NB4 (cell line): Measurements from ENCODE around the gene CYB561.

Source experiments
- DNase-seq: peaks from one replicate; pipeline ENCODE4 v3.0.0; 2010; ENCODE audit warnings: low read depth
- H3K4me3 ChIP-seq: one replicate; pipeline ENCODE4 v1.5.1; 2011; ENCODE audit warnings: mild to moderate bottlenecking, low read depth, low read length, moderate library complexity
- MYC ChIP-seq: IDR thresholded peaks from 2 replicates; pipeline ENCODE4 v1.6.1; 2011; ENCODE audit warnings: low read depth, low read length
- POLR2A ChIP-seq: IDR thresholded peaks from 2 replicates; pipeline ENCODE4 v1.6.1; 2011; ENCODE audit warnings: mild to moderate bottlenecking; ENCODE audit not compliant: insufficient read length; ENCODE audit errors: extremely low read depth
- TF ChIP-seq, protein P1 (sequence below): IDR thresholded peaks from 2 replicates; pipeline ENCODE4 v1.6.1; 2011; ENCODE audit warnings: low read depth, low read length
- TF ChIP-seq, protein P2 (sequence below): IDR thresholded peaks from one replicate; pipeline ENCODE4 v1.5.1; 2012; ENCODE audit warnings: low read depth, low read length

CYB561 gene

GRCh38 chr17:63434951-63435571, 11.0 kb downstream of the CYB561 start:
- TF ChIP-seq, protein P1, sequence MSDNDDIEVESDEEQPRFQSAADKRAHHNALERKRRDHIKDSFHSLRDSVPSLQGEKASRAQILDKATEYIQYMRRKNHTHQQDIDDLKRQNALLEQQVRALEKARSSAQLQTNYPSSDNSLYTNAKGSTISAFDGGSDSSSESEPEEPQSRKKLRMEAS = peak; percentile 77
- TF ChIP-seq POLR2A (no peak), MYC (0 out of 2 replicates have a peak, but pooled peaks have one; percentile 44)
- TF ChIP-seq, protein P2, sequence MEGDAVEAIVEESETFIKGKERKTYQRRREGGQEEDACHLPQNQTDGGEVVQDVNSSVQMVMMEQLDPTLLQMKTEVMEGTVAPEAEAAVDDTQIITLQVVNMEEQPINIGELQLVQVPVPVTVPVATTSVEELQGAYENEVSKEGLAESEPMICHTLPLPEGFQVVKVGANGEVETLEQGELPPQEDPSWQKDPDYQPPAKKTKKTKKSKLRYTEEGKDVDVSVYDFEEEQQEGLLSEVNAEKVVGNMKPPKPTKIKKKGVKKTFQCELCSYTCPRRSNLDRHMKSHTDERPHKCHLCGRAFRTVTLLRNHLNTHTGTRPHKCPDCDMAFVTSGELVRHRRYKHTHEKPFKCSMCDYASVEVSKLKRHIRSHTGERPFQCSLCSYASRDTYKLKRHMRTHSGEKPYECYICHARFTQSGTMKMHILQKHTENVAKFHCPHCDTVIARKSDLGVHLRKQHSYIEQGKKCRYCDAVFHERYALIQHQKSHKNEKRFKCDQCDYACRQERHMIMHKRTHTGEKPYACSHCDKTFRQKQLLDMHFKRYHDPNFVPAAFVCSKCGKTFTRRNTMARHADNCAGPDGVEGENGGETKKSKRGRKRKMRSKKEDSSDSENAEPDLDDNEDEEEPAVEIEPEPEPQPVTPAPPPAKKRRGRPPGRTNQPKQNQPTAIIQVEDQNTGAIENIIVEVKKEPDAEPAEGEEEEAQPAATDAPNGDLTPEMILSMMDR = peak; percentile 58
- DNase-seq = peak; percentile 74
- no peak overlapping the region for H3K4me3 ChIP-seq

DNA sequence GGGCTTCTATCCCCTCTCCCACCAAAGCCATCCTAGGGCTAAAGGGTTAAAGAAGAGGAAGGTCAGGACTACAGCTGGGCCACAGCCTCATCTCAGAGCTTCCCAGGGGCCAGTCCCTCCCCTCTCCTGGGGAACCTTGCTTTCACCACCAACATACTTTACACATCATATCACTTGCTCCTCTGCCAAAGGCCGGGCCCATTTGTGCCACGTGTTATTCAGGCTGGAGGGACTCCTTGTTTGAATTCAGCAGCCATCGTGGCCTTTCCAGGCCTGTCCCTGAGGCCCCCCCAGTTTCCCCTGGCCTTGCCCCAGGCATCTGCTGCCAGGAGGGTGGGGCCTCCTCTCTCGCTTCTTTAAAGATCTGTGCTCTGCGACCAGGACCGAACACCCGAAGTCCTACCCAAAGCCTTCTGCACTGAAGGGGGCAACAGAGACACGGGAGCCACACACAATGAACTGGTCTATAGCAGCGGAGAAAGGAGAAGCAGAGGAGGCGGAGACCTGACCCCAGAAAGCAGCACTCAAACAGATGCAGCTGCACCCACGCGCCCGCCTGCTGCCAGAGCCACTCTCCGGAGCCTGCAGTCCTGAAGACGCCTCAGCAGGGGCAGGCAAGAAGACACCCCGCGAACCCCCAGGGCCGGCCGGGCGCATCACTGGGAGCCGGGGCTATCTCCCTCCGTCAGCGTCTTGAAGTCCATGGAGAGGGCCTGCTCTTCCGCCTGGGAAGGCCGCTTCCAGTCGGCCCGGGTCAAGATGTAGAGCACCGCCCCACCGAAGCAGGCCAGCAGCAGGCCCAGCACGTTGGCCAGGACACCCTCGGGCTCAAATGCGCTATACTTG, 12.1 kb downstream of the CYB561 start:
- H3K4me3 ChIP-seq = peak overlapping the region; percentile 16
- peak; percentile 83 for DNase-seq
- no peak; the same call in none of the 2 replicates for TF ChIP-seq MYC
- TF ChIP-seq, protein P1 = peak; percentile 86; the same call in 1 of the 2 replicates

DNA sequence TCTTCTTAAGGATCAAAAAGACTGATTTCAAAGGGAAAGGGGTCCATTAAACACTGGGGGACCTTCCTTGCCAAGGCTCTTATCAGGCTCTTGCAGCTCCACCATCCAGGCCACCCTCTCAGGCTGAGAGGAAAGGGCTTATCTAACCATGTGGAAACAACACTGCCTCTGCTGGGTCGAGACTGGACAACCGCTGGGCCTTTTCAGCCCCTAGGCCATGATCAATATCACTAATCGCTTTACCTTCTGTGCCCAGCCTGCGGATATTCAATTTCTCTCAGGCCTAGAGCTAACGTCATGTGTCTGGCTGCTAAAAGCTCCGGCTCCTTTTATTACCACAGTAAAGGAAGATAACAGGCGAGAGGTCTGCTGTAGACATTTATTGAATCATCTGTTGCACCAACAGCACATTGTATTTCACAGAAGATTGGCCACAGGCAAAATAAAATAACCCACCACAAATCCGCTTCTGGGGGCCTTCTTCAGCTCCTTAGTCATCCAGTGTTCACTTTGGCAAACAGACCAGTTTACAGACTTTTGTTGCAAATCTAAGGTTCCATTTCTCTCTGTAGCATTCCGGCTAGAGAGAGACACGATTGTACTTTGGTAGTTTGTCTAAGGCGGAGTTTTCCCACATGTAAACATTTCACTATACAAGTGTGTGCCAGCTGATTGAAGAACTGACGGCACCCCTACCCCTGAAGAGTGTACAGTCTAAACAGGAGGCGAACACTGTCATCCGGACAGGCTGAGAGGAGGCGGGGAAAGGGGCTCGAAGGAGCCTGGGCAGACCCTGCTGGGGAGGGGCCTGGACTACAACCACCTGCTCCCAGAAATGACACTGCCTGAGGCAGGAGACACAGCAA, 13.9 kb downstream of the CYB561 start:
- peak; percentile 34 for DNase-seq
- TF ChIP-seq, protein P1 = no peak
- TF ChIP-seq POLR2A (no peak), MYC (no peak)
- TF ChIP-seq, protein P2 = no peak
- H3K4me3 ChIP-seq = no peak overlapping the region

DNA sequence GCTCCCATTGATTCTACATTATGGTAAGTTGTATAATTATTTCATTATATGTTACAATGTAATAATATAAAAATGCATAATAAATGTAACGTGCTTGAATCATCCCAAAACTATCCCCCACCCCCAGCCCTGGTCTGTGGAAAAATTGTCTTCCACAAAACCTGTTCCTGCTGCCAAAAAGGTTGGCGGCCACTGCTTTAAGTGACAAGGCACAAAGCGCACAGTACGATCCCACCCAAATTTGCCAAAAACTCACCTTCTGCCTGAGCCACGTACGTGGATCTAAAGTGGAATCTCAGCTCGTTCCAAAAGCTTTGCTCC, 14.5 kb downstream of the CYB561 start:
- no peak for TF ChIP-seq MYC
- TF ChIP-seq, protein P1 = no peak
- TF ChIP-seq, protein P2 = no peak
- no peak for TF ChIP-seq POLR2A
- no peak for DNase-seq
- H3K4me3 ChIP-seq = no peak overlapping the region

GRCh38 chr17:63430223-63430622, 15.9 kb downstream of the CYB561 start:
- no peak for DNase-seq
- no peak overlapping the region for H3K4me3 ChIP-seq
- TF ChIP-seq, protein P1 = no peak
- TF ChIP-seq MYC = no peak
- TF ChIP-seq, protein P2 = no peak
- TF ChIP-seq POLR2A = no peak
